Panc1 (cell line): ENCODE data around the gene ENDOV. TPM values are rescaled to one million over a fixed set of nuclear protein-coding genes. Genes with fewer than 3 reads are reported as not detected.

ENCODE experiments used
- ATAC-seq: fragments of 200-7000 bp; cut with Tn5 transposase; 2 replicates; pipeline ENCODE4 v1.9.1; 2020; ENCODE audit warnings: mild to moderate bottlenecking, moderate library complexity
- BruUV-seq: library from RNA; stranded (reverse); fragments of 400-500 nt; replicated peaks from 2 replicates; lab custom pipeline; 2021; lab: Mats Ljungman, UMichigan
- CTCF ChIA-PET: fragments of 300-600 bp; sonication (Branson Sonifier 250); formaldehyde crosslinking; loops from one replicate; lab custom pipeline; 2022; ENCODE audit warnings: antibody characterized with exemption; lab: Charles Lee
- POLR2A ChIA-PET: fragments of 300-600 bp; sonication (Branson Sonifier 250); formaldehyde crosslinking; loops from one replicate; lab custom pipeline; 2022; ENCODE audit warnings: antibody characterized with exemption; lab: Charles Lee
- DNase-seq: peaks from one replicate; pipeline ENCODE4 v3.0.0-alpha.2; 2010; ENCODE audit warnings: low read depth, low spot score
- H3K27ac ChIP-seq: 2 replicates; pipeline ENCODE4 v1.5.1; 2011; ENCODE audit warnings: mild to moderate bottlenecking, low read length, inconsistent platforms
- H3K27me3 ChIP-seq: fragments of 200-500 bp; sonication (Bioruptor generic); 2 replicates; pipeline ENCODE4 v1.6.0; 2014; ENCODE audit warnings: low read length, inconsistent platforms; ENCODE audit not compliant: control insufficient read depth, insufficient read depth
- H3K36me3 ChIP-seq: fragments of 200-500 bp; sonication (Bioruptor generic); 2 replicates; pipeline ENCODE4 v1.5.1; 2014; ENCODE audit warnings: inconsistent platforms, mild to moderate bottlenecking, low read length, moderate library complexity; ENCODE audit not compliant: control insufficient read depth, insufficient read depth
- H3K4me1 ChIP-seq: 2 replicates; pipeline ENCODE4 v1.5.1; 2011; ENCODE audit warnings: inconsistent platforms, mild to moderate bottlenecking, low read length, moderate library complexity; ENCODE audit not compliant: control insufficient read depth, insufficient read depth
- H3K4me3 ChIP-seq, 2 experiments: 2 replicates each; pipeline ENCODE4 v1.5.1; 2011 to 2012; ENCODE audit warnings: low read depth in 2 of 2, low read length in 2 of 2, mild to moderate bottlenecking in 2 of 2, inconsistent platforms in 1 of 2, moderate library complexity in 1 of 2
- H3K9me3 ChIP-seq: fragments of 200-500 bp; sonication (Bioruptor generic); 2 replicates; pipeline ENCODE4 v1.5.1; 2014; ENCODE audit warnings: low read depth, mild to moderate bottlenecking, inconsistent platforms, low read length, moderate library complexity; ENCODE audit not compliant: control insufficient read depth, insufficient read depth
- CTCF ChIP-seq: fragments of 450-650 bp; IDR thresholded peaks from 2 replicates; pipeline ENCODE4 v1.5.1; 2017; ENCODE audit warnings: mild to moderate bottlenecking
- POLR2AphosphoS5 ChIP-seq: IDR thresholded peaks from 2 replicates; pipeline ENCODE4 v1.6.1; 2012; ENCODE audit warnings: mild to moderate bottlenecking, low read depth, low read length, moderate library complexity
- REST ChIP-seq, 2 experiments: IDR thresholded peaks; 2 replicates each; pipeline ENCODE4 v1.6.1; 2011 to 2012; ENCODE audit warnings: low read depth in 2 of 2, control low read depth in 1 of 2, low read length in 1 of 2, mild to moderate bottlenecking in 1 of 2, moderate library complexity in 1 of 2; ENCODE audit not compliant: insufficient read depth in 1 of 2
- in situ Hi-C: cut with HindIII; loops from 2 replicates; pipeline ENCODE4 v1.10.0; 2016; ENCODE audit warnings: low sequenced_read_pairs, low pct_unique_long_range_greater_than_20kb
- intact Hi-C: fragments of 100-400 bp; cut with micrococcal nuclease; formaldehyde crosslinking; loops from one replicate; pipeline ENCODE4 v1.10.0; 2022; ENCODE audit not compliant: unreplicated experiment
- total RNA-seq: library from RNA; stranded (reverse); gene quantifications from one replicate; pipeline ENCODE4 v1.2.1, GENCODE V29; 2021; ENCODE audit not compliant: unreplicated experiment

Gene ENDOV
- total RNA-seq, 1 experiment from 2014 or later, result 37.1 TPM

- DNase-seq (no peak), ATAC-seq (no peak)
- ChIA-PET CTCF (no interaction called here), POLR2A (no interaction called here)
- Histone ChIP-seq H3K36me3 (no peaks in the 10 kb centered on the region; the same call in 1 of the 2 replicates), H3K9me3 (no peaks in the 10 kb centered on the region), H3K27ac (no peak overlapping the region), H3K4me3 (no peak overlapping the region), H3K27me3 (no peaks in the 10 kb centered on the region), H3K4me1 (peaks cover 20% of the 10 kb centered on the region)
- no TSS peak for BruUV-seq
- intact Hi-C loops (no loop called here), in situ Hi-C loops (no loop called here)
- TF ChIP-seq CTCF, result no peak
- TF ChIP-seq REST (IDR thresholded peaks at IDR 0.05; ENCODE audit: insufficient read depth in 1 of 2, low read depth in 2 of 2, low read length in 1 of 2), result 0 out of 4 replicates have a peak, but pooled peaks of 1 of the 2 experiments have one; percentile 29
Measured at GRCh38 chr17:80452173-80452915, 37.4 kb downstream of the ENDOV start.

GRCh38 chr17:80453126-80453997, 38.4 kb downstream of the ENDOV start:
- TF ChIP-seq POLR2AphosphoS5 (no peak), CTCF (no peak), REST (IDR thresholded peaks at IDR 0.05; ENCODE audit: insufficient read depth in 1 of 2, low read depth in 2 of 2, low read length in 1 of 2) (no peak)

More at GRCh38 chr17:80453126-80453997, 38.4 kb downstream of the ENDOV start:
- Histone ChIP-seq H3K27me3 (no peaks in the 10 kb centered on the region), H3K36me3 (no peaks in the 10 kb centered on the region; the same call in 1 of the 2 replicates), H3K9me3 (no peaks in the 10 kb centered on the region), H3K27ac (peak overlapping the region; percentile 96), H3K4me1 (peaks cover 20% of the 10 kb centered on the region), H3K4me3 (peak overlapping the region; percentile 87 to 88)
- in situ Hi-C loops, result no loop called here
- DNase-seq (no peak), ATAC-seq (no peak)
- intact Hi-C loops, result no loop called here
- BruUV-seq, result TSS peak; percentile 93
- ChIA-PET CTCF (no interaction called here), POLR2A (no interaction called here)
